ENCODE data around the gene VIPR2.

- TF ChIP-seq, protein P1, sequence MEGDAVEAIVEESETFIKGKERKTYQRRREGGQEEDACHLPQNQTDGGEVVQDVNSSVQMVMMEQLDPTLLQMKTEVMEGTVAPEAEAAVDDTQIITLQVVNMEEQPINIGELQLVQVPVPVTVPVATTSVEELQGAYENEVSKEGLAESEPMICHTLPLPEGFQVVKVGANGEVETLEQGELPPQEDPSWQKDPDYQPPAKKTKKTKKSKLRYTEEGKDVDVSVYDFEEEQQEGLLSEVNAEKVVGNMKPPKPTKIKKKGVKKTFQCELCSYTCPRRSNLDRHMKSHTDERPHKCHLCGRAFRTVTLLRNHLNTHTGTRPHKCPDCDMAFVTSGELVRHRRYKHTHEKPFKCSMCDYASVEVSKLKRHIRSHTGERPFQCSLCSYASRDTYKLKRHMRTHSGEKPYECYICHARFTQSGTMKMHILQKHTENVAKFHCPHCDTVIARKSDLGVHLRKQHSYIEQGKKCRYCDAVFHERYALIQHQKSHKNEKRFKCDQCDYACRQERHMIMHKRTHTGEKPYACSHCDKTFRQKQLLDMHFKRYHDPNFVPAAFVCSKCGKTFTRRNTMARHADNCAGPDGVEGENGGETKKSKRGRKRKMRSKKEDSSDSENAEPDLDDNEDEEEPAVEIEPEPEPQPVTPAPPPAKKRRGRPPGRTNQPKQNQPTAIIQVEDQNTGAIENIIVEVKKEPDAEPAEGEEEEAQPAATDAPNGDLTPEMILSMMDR (IDR thresholded peaks at IDR 0.05), result no peak
- TF ChIP-seq POLR2A (IDR thresholded peaks at IDR 0.05), result no peak
Measured at GRCh38 chr7:159027056-159027788, 117.4 kb downstream of the VIPR2 start.
